Measurements from ENCODE around the gene PLXNC1.

The PLXNC1 gene

GRCh38 chr12:94133964-94134795 is 14.2 kb upstream of the PLXNC1 start:
- peak in 2 of 3 donors; percentile 12 to 15 for DNase-seq (ENCODE audit: low read depth in 3 of 3)

- DNase-seq (ENCODE audit: low read depth in 3 of 3) = no peak
These were observed 12.5 kb upstream of the PLXNC1 start for GRCh38 chr12:94135896-94136295.

- no peak for DNase-seq (ENCODE audit: low read depth in 3 of 3)
These were observed 8.6 kb upstream of the PLXNC1 start for GRCh38 chr12:94139816-94140215.

GRCh38 chr12:94140556-94140955 is 7.8 kb upstream of the PLXNC1 start:
- peak; percentile 27 to 32 (median 27) for DNase-seq (ENCODE audit: low read depth in 3 of 3)

- no peak for DNase-seq (ENCODE audit: low read depth in 3 of 3)
These were observed 7.2 kb upstream of the PLXNC1 start for GRCh38 chr12:94141004-94141764.

- DNase-seq (ENCODE audit: low read depth in 3 of 3) = no peak
These were observed 6.5 kb upstream of the PLXNC1 start for GRCh38 chr12:94141892-94142291.

GRCh38 chr12:94143438-94143837 is 4.9 kb upstream of the PLXNC1 start:
- DNase-seq (ENCODE audit: low read depth in 3 of 3) = no peak

GRCh38 chr12:94143951-94144350 is 4.4 kb upstream of the PLXNC1 start:
- no peak for DNase-seq (ENCODE audit: low read depth in 3 of 3)

- DNase-seq (ENCODE audit: low read depth in 3 of 3) = no peak
These were observed 3.6 kb upstream of the PLXNC1 start for GRCh38 chr12:94144781-94145180.

- DNase-seq (ENCODE audit: low read depth in 3 of 3) = no peak
These were observed 3.0 kb upstream of the PLXNC1 start for GRCh38 chr12:94145191-94145983.

GRCh38 chr12:94146166-94146936 is 2.0 kb upstream of the PLXNC1 start:
- no peak for DNase-seq (ENCODE audit: low read depth in 3 of 3)

- DNase-seq (ENCODE audit: low read depth in 3 of 3) = no peak
These were observed 888 bp upstream of the PLXNC1 start for GRCh38 chr12:94147387-94147990.

- no peak for DNase-seq (ENCODE audit: low read depth in 3 of 3)
These were observed 352 bp downstream of the PLXNC1 start for GRCh38 chr12:94148739-94149118.

GRCh38 chr12:94149119-94149780 is 873 bp downstream of the PLXNC1 start:
- DNase-seq (ENCODE audit: low read depth in 3 of 3) = peak in 2 of 3 donors; percentile 14 to 27

- no peak for DNase-seq (ENCODE audit: low read depth in 3 of 3)
These were observed 1.4 kb downstream of the PLXNC1 start for GRCh38 chr12:94149781-94150239.

- DNase-seq (ENCODE audit: low read depth in 3 of 3) = peak in 1 of 3 donors; percentile 6
These were observed 2.1 kb downstream of the PLXNC1 start for GRCh38 chr12:94150240-94151121.

- no peak for DNase-seq (ENCODE audit: low read depth in 3 of 3)
These were observed 3.2 kb downstream of the PLXNC1 start for GRCh38 chr12:94151582-94151981.

GRCh38 chr12:94152292-94153078 is 4.1 kb downstream of the PLXNC1 start:
- DNase-seq (ENCODE audit: low read depth in 3 of 3) = no peak
